Gastrocnemius medialis (tissue), 4 donors: Measurements from ENCODE around the gene PLXNB3. TPM values are rescaled to one million over a fixed set of nuclear protein-coding genes. Genes with fewer than 3 reads are reported as not detected.
"Not testable (repeated sequence)": the region's sequence is repeated elsewhere in the genome, so short reads cannot be mapped to it uniquely, and the experiment has no call there.

ENCODE experiments used
- ATAC-seq, 2 donors: fragments of 150-250 bp; one replicate each; pipeline ENCODE4 v1.9.1; 2016
- DNase-seq, 2 donors: peaks; one replicate each; pipeline ENCODE4 v3.0.0-alpha.2; 2019
- H3K27ac ChIP-seq, 4 donors: fragments of 200-600 bp; sonication (generic); 1 replicate in 1 of 4; 2 replicates in 3 of 4; pipeline ENCODE4 v1.5.1; 2016 to 2018; ENCODE audit warnings: mild to moderate bottlenecking in 2 of 4, moderate library complexity in 1 of 4
- H3K27me3 ChIP-seq, 3 donors: fragments of 200-600 bp; sonication (generic) in 2 of 3; 1 replicate in 1 of 3; 2 replicates in 2 of 3; pipeline versions ENCODE4 v1.5.1 to v1.6.0; 2016 to 2019; ENCODE audit warnings: mild to moderate bottlenecking in 1 of 3, moderate library complexity in 1 of 3
- H3K36me3 ChIP-seq, 2 donors: fragments of 200-600 bp; sonication (generic) in 1 of 2; one replicate each; pipeline ENCODE4 v1.5.1; 2017 to 2018
- H3K4me1 ChIP-seq, 2 donors: fragments of 200-600 bp; sonication (generic) in 1 of 2; one replicate each; pipeline ENCODE4 v1.5.1; 2016 to 2017; ENCODE audit warnings: mild to moderate bottlenecking in 2 of 2
- H3K4me3 ChIP-seq, 4 donors: fragments of 200-600 bp; sonication (generic) in 3 of 4; 1 replicate in 1 of 4; 2 replicates in 3 of 4; pipeline ENCODE4 v1.5.1; 2016 to 2019; ENCODE audit warnings: mild to moderate bottlenecking in 2 of 4
- H3K9me3 ChIP-seq, 3 donors: fragments of 200-600 bp; sonication (generic) in 2 of 3; 1 replicate in 1 of 3; 2 replicates in 2 of 3; pipeline ENCODE4 v1.5.1; 2016 to 2019
- POLR2A ChIP-seq, 2 donors: fragments of 450-650 bp; IDR thresholded peaks; one replicate each; pipeline ENCODE4 v1.6.1; 2017; ENCODE audit warnings: antibody characterized with exemption in 2 of 2, mild to moderate bottlenecking in 2 of 2, moderate library complexity in 2 of 2
- in situ Hi-C, 4 donors: fragments of 200-750 bp; cut with MboI; loops; one replicate each; pipeline versions ENCODE4 v1.15.0 to v1.8.0; 2017; ENCODE audit warnings: low sequenced_read_pairs in 4 of 4
- intact Hi-C: fragments of 100-400 bp; cut with DNase I; formaldehyde crosslinking; loops from one replicate; pipeline ENCODE4 v1.15.1; 2023; ENCODE audit warnings: low total_unique reads
- total RNA-seq, 4 donors: library from RNA; depleted of rRNA; stranded (reverse); fragments of >200 nt; gene quantifications; one replicate each; pipeline versions ENCODE4 v1.1.0 to v1.2.3, GENCODE V29; 2016
- TF ChIP-seq, protein P1 (sequence below), 5 experiments: fragments of 450-650 bp in 3 of 5; fragments of 200-600 bp in 2 of 5; sonication (generic) in 2 of 5; IDR thresholded peaks in 4 of 5; conservative IDR thresholded peaks in 1 of 5; 1 replicate in 4 of 5; 2 replicates in 1 of 5; pipeline ENCODE4 v1.5.1; 2016 to 2019; ENCODE audit warnings: antibody characterized with exemption in 5 of 5, mild to moderate bottlenecking in 3 of 5, moderate library complexity in 3 of 5

Gene PLXNB3
- total RNA-seq, 4 donors from 2014 or later = 0.10 to 1.1 (median 0.13) TPM

DNA sequence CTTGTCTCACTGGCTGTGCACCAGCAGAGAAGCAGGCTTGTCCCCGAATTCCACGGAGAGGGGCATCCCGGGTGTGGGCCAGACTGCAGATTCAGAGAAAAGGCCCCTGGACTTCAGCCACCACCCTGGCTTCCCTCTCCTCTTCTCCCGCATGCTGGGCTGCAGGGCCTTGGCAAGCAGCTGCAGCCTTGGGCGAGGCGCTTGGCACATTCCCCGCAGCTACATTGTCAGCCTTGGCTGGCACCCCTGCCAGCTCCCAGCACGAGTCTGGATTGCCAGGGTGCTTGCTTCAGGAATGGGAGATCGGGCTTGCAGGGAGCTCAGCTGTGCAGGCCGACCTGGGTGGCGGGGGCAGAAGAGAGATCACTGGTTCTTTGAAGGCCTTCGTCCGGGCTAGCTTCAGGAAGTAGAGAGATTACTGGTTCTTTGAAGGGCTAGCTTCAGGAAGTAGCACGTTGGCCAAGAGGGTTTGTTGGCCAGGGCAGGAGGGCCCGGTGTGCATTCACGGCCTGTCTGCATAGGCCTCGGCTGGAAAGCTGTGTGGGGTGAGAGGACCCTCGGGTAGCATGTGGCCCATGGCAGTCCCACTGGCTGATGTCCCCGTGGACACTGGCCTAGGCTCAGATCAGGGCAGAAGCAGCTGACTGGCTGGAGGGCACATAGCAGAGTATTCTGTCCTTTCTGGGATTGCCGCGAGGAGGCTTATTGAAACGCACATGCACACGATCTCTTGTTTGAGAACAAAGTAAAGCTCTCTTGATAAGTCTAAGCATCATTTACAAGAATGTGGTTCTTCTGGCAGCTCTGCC, 36.7 kb upstream of the PLXNB3 start:
- DNase-seq (peak; percentile 62 to 88), ATAC-seq (peak; percentile 40 to 53)
- Histone ChIP-seq H3K9me3 (no peaks in the 10 kb centered on the region), H3K4me3 (peak overlapping the region; percentile 33 to 66 (median 62)), H3K27ac (peak overlapping the region; percentile 89 to 95 (median 92)), H3K4me1 (peaks cover 31 to 48% of the 10 kb centered on the region in 2 donors), H3K36me3 (peaks cover 0 to 2% of the 10 kb centered on the region in 2 donors), H3K27me3 (no peaks in the 10 kb centered on the region)
- TF ChIP-seq POLR2A (IDR thresholded peaks at IDR 0.05) = no peak
- TF ChIP-seq, protein P1, sequence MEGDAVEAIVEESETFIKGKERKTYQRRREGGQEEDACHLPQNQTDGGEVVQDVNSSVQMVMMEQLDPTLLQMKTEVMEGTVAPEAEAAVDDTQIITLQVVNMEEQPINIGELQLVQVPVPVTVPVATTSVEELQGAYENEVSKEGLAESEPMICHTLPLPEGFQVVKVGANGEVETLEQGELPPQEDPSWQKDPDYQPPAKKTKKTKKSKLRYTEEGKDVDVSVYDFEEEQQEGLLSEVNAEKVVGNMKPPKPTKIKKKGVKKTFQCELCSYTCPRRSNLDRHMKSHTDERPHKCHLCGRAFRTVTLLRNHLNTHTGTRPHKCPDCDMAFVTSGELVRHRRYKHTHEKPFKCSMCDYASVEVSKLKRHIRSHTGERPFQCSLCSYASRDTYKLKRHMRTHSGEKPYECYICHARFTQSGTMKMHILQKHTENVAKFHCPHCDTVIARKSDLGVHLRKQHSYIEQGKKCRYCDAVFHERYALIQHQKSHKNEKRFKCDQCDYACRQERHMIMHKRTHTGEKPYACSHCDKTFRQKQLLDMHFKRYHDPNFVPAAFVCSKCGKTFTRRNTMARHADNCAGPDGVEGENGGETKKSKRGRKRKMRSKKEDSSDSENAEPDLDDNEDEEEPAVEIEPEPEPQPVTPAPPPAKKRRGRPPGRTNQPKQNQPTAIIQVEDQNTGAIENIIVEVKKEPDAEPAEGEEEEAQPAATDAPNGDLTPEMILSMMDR (IDR thresholded peaks at IDR 0.05 in 4 of 5, conservative IDR thresholded peaks at IDR 0.05 in 1 of 5) = no peak
- intact Hi-C loops (loop anchor here (5.0 kb wide), 1 partner anchor 130 kb away; the partner anchor contains the start of gene CCNQ), in situ Hi-C loops (no loop called here)

GRCh38 chrX:153728095-153728494, 36.0 kb upstream of the PLXNB3 start:
- intact Hi-C loops (loop anchor here (5.0 kb wide), 1 partner anchor 131 kb away; the partner anchor contains the start of gene CCNQ), in situ Hi-C loops (no loop called here)
- DNase-seq (no peak), ATAC-seq (no peak)
- no peak for TF ChIP-seq POLR2A (IDR thresholded peaks at IDR 0.05)
- TF ChIP-seq, protein P1 (IDR thresholded peaks at IDR 0.05 in 4 of 5, conservative IDR thresholded peaks at IDR 0.05 in 1 of 5) = no peak
- Histone ChIP-seq H3K9me3 (no peaks in the 10 kb centered on the region), H3K4me1 (peaks cover 25 to 42% of the 10 kb centered on the region in 2 donors), H3K4me3 (no peak overlapping the region), H3K27me3 (no peaks in the 10 kb centered on the region), H3K36me3 (no peaks in the 10 kb centered on the region), H3K27ac (peak overlapping the region; percentile 89 to 95 (median 92))

DNA sequence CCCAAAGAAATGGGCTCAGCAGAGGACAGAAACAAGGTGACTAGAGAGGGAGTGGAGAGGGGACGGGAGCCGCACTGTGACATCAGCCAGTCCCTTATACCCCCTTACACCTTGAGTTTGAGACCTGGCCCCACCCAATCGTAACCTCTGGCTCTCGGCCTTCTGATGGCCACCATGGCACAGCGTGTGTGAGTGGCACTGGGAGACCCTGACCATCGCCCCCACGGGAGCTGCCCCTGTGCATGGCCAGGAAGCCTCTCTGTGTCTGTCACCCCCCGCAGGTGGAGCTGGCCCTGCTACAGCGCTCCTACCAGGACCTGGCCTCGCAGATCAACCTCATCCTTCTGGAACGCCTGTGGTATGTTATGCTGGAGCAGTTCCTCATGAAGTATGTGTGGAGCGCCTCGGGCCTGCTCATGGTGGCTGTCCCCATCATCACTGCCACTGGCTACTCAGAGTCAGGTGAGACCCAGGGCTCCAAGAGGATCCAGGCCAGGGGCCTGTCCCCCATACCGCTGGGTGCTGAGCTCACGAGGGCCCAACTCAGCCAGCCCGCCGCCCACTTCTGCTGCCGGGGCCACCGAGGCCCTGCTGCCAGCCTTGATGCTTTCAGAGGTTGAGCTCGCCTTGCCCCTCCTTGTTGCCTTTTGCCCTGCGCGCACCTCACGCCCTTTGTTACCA, 35.0 kb upstream of the PLXNB3 start:
- no peak for ATAC-seq

DNA sequence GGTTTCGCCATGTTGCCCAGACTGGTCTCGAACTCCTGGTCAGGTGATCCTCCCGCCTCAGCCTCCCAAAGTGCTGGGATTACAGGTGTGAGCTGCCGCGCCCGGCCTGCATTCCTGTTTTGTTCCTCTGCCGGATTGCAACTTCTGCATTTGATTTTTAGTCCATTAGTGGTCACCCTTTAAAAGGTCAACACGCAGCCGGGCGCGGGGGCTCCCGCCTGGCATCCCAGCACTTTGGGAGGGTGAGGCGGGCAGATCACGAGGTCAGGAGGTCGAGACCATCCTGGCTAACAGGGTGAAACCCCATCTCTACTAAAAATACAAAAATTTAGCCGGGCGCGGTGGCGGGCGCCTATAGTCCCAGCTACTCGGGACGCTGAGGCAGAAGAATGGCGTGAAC, 33.9 kb upstream of the PLXNB3 start:
- ATAC-seq, in situ Hi-C loops, H3K27ac ChIP-seq, H3K36me3 ChIP-seq, H3K9me3 ChIP-seq, H3K27me3 ChIP-seq, DNase-seq, intact Hi-C loops, H3K4me3 ChIP-seq: not testable (repeated sequence)
- peaks cover 22 to 34% of the 10 kb centered on the region in 2 donors for H3K4me1 ChIP-seq

More for the DNA sequence above, 35.0 kb upstream of the PLXNB3 start:
- in situ Hi-C loops = no loop called here
- Histone ChIP-seq H3K27ac (no peak overlapping the region), H3K4me1 (peaks cover 24 to 37% of the 10 kb centered on the region in 2 donors), H3K27me3 (no peaks in the 10 kb centered on the region), H3K9me3 (no peaks in the 10 kb centered on the region), H3K4me3 (no peak overlapping the region), H3K36me3 (no peaks in the 10 kb centered on the region)
- DNase-seq = no peak
- intact Hi-C loops = loop anchor here (5.0 kb wide), 1 partner anchor 132 kb away; the partner anchor contains the start of gene CCNQ
- TF ChIP-seq POLR2A (IDR thresholded peaks at IDR 0.05) = no peak
- TF ChIP-seq, protein P1 (IDR thresholded peaks at IDR 0.05 in 4 of 5, conservative IDR thresholded peaks at IDR 0.05 in 1 of 5) = no peak
